ENCODE results near the gene PPARA. TPM values are rescaled to one million over a fixed set of nuclear protein-coding genes. Genes with fewer than 3 reads are reported as not detected.

Gene PPARA
- 10 to 100 TPM; 10.2 to 27.0 (median 20.9) TPM for total RNA-seq

- H3K27me3 ChIP-seq: no peaks in the 10 kb centered on the region
- ATAC-seq (ENCODE audit: low FRiP score in 2 of 2): peak; percentile 87 to 96
- peaks cover 21 to 29% (median 23%) of the 10 kb centered on the region in 4 donors for H3K4me1 ChIP-seq
- WGBS, 2 donors: no CpG with 5 or more reads among the region's 98 CpGs
- H3K4me3 ChIP-seq: peak within 1 kb of the TSS; percentile 93 to 99 (median 94)
- peaks cover 0 to 3% (median 0%) of the 10 kb centered on the region in 4 donors for H3K36me3 ChIP-seq
- no peaks in the 10 kb centered on the region for H3K9me3 ChIP-seq
- peak in 1 of 2 donors; percentile 65 for TF ChIP-seq POLR2AphosphoS5 (IDR thresholded peaks at IDR 0.05)
- peak in 1 of 6 experiments; percentile 12 for TF ChIP-seq CTCF (IDR thresholded peaks at IDR 0.05)
- peak in 1 of 4 donors; percentile 14 for TF ChIP-seq EP300 (IDR thresholded peaks at IDR 0.05)
- TF ChIP-seq POLR2A (IDR thresholded peaks at IDR 0.05): peak in 3 of 4 donors; percentile 35 to 69 (median 36)
- H3K27ac ChIP-seq: peak within 1 kb of the TSS; percentile 79 to 94 (median 89)
- peak; percentile 93 to 99 for DNase-seq
These were observed at the start of gene PPARA for GRCh38 chr22:46150034-46150654. Gene PPARA (plus strand): TSS chr22:46150526. CDS start chr22:46198384, 47,858 bp downstream.

GRCh38 chr22:46102159-46102558, 48.2 kb upstream of the PPARA start:
- Histone ChIP-seq H3K36me3 (peaks cover 9 to 81% (median 76%) of the 10 kb centered on the region in 4 donors), H3K27ac (peak overlapping the region; percentile 43 to 93 (median 86)), H3K9me3 (no peaks in the 10 kb centered on the region), H3K4me3 (no peak overlapping the region), H3K27me3 (no peaks in the 10 kb centered on the region), H3K4me1 (peaks cover 59 to 75% (median 70%) of the 10 kb centered on the region in 4 donors)
- WGBS, 2 donors: 94% methylated on average over 11 of the region's 11 CpGs; no CpG with 5 or more reads in 1 of the 2 donors
- ATAC-seq (ENCODE audit: low FRiP score in 2 of 2) (no peak), DNase-seq (peak in 1 of 2 donors; percentile 69)
- TF ChIP-seq EP300 (IDR thresholded peaks at IDR 0.05): no peak
- TF ChIP-seq CTCF (IDR thresholded peaks at IDR 0.05): no peak
- TF ChIP-seq POLR2AphosphoS5 (IDR thresholded peaks at IDR 0.05): no peak
- no peak for TF ChIP-seq POLR2A (IDR thresholded peaks at IDR 0.05)

- ATAC-seq (ENCODE audit: low FRiP score in 2 of 2) (no peak), DNase-seq (no peak)
- H3K4me1 ChIP-seq: peaks cover 65 to 77% (median 72%) of the 10 kb centered on the region in 4 donors
- WGBS, 2 donors: 79 to 80% methylated on average over 2 to 8 of the region's 13 CpGs
- peak overlapping the region; percentile 43 to 93 (median 86) for H3K27ac ChIP-seq
- no peaks in the 10 kb centered on the region for H3K9me3 ChIP-seq
- no peaks in the 10 kb centered on the region for H3K27me3 ChIP-seq
- H3K36me3 ChIP-seq: peaks cover 9 to 81% (median 75%) of the 10 kb centered on the region in 4 donors
- H3K4me3 ChIP-seq: no peak overlapping the region
- TF ChIP-seq EP300 (IDR thresholded peaks at IDR 0.05): no peak
- TF ChIP-seq POLR2AphosphoS5 (IDR thresholded peaks at IDR 0.05): no peak
These were observed 47.6 kb upstream of the PPARA start for GRCh38 chr22:46102752-46103151.

GRCh38 chr22:46103181-46103580, 47.1 kb upstream of the PPARA start:
- ATAC-seq (ENCODE audit: low FRiP score in 2 of 2) (no peak), DNase-seq (peak in 1 of 2 donors; percentile 63)
- WGBS, 2 donors: 85 to 90% methylated on average over 10 to 13 of the region's 13 CpGs
- H3K36me3 ChIP-seq: peaks cover 9 to 81% (median 73%) of the 10 kb centered on the region in 4 donors
- H3K27ac ChIP-seq: peak overlapping the region; percentile 78 to 93 (median 86)
- H3K4me1 ChIP-seq: peaks cover 69 to 81% (median 73%) of the 10 kb centered on the region in 4 donors
- H3K4me3 ChIP-seq: no peak overlapping the region
- no peaks in the 10 kb centered on the region for H3K9me3 ChIP-seq
- H3K27me3 ChIP-seq: no peaks in the 10 kb centered on the region
- TF ChIP-seq POLR2AphosphoS5 (IDR thresholded peaks at IDR 0.05) (no peak), CTCF (IDR thresholded peaks at IDR 0.05) (no peak)

GRCh38 chr22:46103664-46104063, 46.7 kb upstream of the PPARA start:
- TF ChIP-seq POLR2AphosphoS5 (IDR thresholded peaks at IDR 0.05) (no peak), EP300 (IDR thresholded peaks at IDR 0.05) (no peak), POLR2A (IDR thresholded peaks at IDR 0.05) (no peak), CTCF (IDR thresholded peaks at IDR 0.05) (no peak)
- DNase-seq (peak in 1 of 2 donors; percentile 61), ATAC-seq (ENCODE audit: low FRiP score in 2 of 2) (no peak)
- Histone ChIP-seq H3K4me3 (no peak overlapping the region), H3K27me3 (no peaks in the 10 kb centered on the region), H3K27ac (peak overlapping the region; percentile 78 to 93 (median 86)), H3K9me3 (no peaks in the 10 kb centered on the region), H3K36me3 (peaks cover 9 to 81% (median 70%) of the 10 kb centered on the region in 4 donors), H3K4me1 (peaks cover 74 to 83% (median 78%) of the 10 kb centered on the region in 4 donors)
- 72 to 79% methylated on average over 10 to 16 of the region's 19 CpGs for WGBS, 2 donors

Measured in upper lobe of left lung (tissue), 6 donors.